AG04450 (cell line): ENCODE data around the gene ITGB3BP. TPM values are rescaled to one million over a fixed set of nuclear protein-coding genes. Genes with fewer than 3 reads are reported as not detected.

Experiments
- CTCF ChIA-PET: fragments of 300-600, 350-600 bp; formaldehyde crosslinking; extraction: SDS; loops from one replicate; lab custom pipeline; 2022; ENCODE audit warnings: antibody characterized with exemption, inconsistent platforms; lab: Charles Lee
- POLR2A ChIA-PET: fragments of 350-600 bp; formaldehyde crosslinking; extraction: SDS; loops from one replicate; lab custom pipeline; 2021; ENCODE audit warnings: antibody characterized with exemption, inconsistent platforms; lab: Yijun Ruan, JAX
- DNase-seq: peaks from one replicate; pipeline ENCODE4 v3.0.0-alpha.2; 2011; ENCODE audit warnings: low read depth, low spot score
- H3K27ac ChIP-seq: one replicate; pipeline ENCODE4 v1.5.1; 2012; ENCODE audit warnings: low read depth, low read length, control low read depth
- H3K27me3 ChIP-seq: one replicate; pipeline ENCODE4 v1.6.0; 2012; ENCODE audit warnings: low read length; ENCODE audit not compliant: control insufficient read depth, insufficient read depth
- H3K4me3 ChIP-seq: 2 replicates; pipeline ENCODE4 v1.5.1; 2011; ENCODE audit warnings: mild to moderate bottlenecking, low read depth, low read length, control low read depth
- H3K9me3 ChIP-seq: 2 replicates; pipeline ENCODE4 v1.5.1; 2012; ENCODE audit warnings: low read length; ENCODE audit not compliant: control insufficient read depth, insufficient read depth
- polyA plus RNA-seq: library from polyadenylated mRNA; depleted of rRNA; stranded (reverse); fragments of >200 nt; gene quantifications from 2 replicates; pipeline ENCODE4 v1.2.3, GENCODE V29; 2011
- TF ChIP-seq, protein P1 (sequence below): IDR thresholded peaks from 2 replicates; pipeline ENCODE4 v1.5.1; 2011; ENCODE audit warnings: low read depth, low read length, control low read depth, inconsistent platforms

ITGB3BP gene
- polyA plus RNA-seq, 1 experiment = 18.0 TPM

DNA sequence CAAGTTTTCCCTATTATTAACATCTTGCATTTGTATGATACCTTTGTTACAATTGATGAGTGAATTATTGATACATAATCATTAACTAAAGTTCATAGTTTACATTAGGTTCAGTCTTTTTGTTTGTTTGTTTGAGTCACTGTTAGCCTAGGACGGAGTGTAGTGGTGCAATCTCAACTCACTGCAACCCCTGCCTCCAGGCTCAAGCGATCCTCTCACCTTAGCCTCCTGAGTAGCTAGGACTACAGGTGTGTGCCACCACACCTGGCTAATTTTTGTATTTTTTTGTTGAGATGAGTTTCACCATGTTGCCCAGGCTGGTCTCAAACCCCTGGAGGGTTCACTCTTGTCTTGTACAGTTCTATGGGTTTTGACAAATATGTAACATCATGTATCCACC, 36.3 kb upstream of the ITGB3BP start:
- no peaks in the 10 kb centered on the region for H3K27me3 ChIP-seq

DNA sequence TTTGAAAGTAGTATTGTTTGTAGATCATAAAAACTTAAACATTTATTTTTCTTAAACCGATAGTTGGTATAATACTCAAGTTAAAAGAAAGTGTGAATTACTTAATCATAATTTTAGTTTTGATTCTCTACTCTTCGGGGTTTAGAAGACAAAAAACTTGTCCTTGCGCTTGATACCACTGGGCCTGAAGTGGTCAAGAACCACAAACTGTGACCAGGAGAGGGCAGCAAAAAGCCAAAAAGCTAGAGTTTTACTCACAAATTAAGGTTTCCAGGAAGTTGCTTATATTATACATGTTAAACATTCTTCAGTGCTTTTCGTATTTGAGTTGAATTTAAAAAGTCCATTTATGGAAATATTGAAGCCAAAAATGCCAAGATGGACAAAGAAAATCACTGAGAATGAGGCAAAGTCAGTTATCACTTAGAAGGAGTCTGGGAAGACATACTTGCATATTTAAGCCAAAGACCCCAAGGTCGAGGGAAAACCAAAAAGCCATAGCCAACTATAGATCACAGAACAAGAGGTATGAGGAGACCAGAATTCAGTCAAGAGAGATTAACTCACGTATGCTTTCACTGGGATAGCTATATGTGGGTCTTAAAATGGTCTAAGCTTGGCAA, 34.5 kb upstream of the ITGB3BP start:
- H3K4me3 ChIP-seq = no peak overlapping the region
- CTCF ChIA-PET = interaction anchor here (0.5 to 5.1 kb wide), 19 partner anchors 9 to 1166 kb away, joined by 3 to 49 read pairs (median 5); partner anchors contain the start of gene PGM1
- no peaks in the 10 kb centered on the region for H3K9me3 ChIP-seq
- no peaks in the 10 kb centered on the region for H3K27me3 ChIP-seq
- DNase-seq = peak; percentile 8
- POLR2A ChIA-PET = no interaction called here
- no peak overlapping the region for H3K27ac ChIP-seq
- TF ChIP-seq, protein P1, sequence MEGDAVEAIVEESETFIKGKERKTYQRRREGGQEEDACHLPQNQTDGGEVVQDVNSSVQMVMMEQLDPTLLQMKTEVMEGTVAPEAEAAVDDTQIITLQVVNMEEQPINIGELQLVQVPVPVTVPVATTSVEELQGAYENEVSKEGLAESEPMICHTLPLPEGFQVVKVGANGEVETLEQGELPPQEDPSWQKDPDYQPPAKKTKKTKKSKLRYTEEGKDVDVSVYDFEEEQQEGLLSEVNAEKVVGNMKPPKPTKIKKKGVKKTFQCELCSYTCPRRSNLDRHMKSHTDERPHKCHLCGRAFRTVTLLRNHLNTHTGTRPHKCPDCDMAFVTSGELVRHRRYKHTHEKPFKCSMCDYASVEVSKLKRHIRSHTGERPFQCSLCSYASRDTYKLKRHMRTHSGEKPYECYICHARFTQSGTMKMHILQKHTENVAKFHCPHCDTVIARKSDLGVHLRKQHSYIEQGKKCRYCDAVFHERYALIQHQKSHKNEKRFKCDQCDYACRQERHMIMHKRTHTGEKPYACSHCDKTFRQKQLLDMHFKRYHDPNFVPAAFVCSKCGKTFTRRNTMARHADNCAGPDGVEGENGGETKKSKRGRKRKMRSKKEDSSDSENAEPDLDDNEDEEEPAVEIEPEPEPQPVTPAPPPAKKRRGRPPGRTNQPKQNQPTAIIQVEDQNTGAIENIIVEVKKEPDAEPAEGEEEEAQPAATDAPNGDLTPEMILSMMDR = peak; percentile 71

More for the DNA sequence above, 36.3 kb upstream of the ITGB3BP start:
- Histone ChIP-seq H3K27ac (no peak overlapping the region), H3K4me3 (no peak overlapping the region), H3K9me3 (no peaks in the 10 kb centered on the region)
- CTCF ChIA-PET = interaction anchor here (1.4 kb wide), 1 partner anchor 82 kb away, joined by 3 read pairs; no protein-coding TSS in a partner anchor
- POLR2A ChIA-PET = no interaction called here
- no peak for DNase-seq
- TF ChIP-seq, protein P1 = no peak

DNA sequence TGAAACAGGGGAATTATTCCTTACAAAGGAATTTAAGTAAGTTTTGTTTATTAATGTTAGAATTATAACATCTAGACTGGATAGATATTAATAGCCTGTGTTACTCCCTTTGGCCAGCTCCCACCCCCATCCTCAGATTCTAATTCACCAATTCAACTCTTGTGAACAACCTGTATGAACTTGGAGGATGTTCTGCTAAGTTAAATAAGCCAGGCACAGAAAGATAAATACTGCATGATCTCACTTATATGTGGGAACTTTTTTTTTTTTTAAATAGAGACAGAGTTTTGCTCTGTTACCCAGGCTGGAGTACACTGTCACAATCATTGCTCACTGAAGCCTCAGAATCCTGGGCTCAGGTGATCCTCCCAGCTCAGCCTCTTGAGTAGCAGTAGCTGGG, 32.5 kb upstream of the ITGB3BP start:
- H3K4me3 ChIP-seq = no peak overlapping the region
- H3K27me3 ChIP-seq = no peaks in the 10 kb centered on the region
- POLR2A ChIA-PET = no interaction called here
- H3K27ac ChIP-seq = no peak overlapping the region
- TF ChIP-seq, protein P1 = no peak
- no peak for DNase-seq
- CTCF ChIA-PET = interaction anchor here (0.5 to 5.1 kb wide), 8 partner anchors 8 to 1133 kb away, joined by 3 to 49 read pairs (median 6); no protein-coding TSS in a partner anchor
- H3K9me3 ChIP-seq = no peaks in the 10 kb centered on the region

DNA sequence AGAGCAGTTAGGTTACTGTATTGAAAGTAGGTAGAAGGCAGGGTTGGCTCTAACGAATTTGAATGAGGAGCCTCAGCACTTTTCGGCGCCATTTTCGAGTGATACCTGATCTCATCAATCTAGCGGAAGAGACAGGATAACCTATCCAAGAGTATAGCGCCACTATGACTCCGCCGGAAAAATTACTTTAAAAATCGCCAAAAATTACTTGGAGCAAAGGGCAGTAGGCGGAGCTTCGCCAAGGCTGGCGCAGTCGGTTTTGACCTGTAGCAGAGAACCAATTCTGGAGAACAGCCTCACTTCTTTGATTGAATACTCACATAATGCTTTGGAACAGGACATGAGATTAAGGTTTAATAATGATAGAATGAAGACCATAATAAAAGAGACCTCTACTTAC, 25.9 kb upstream of the ITGB3BP start:
- Histone ChIP-seq H3K27ac (no peak overlapping the region), H3K9me3 (no peaks in the 10 kb centered on the region), H3K27me3 (no peaks in the 10 kb centered on the region), H3K4me3 (no peak overlapping the region)
- ChIA-PET POLR2A (no interaction called here), CTCF (interaction anchor here (1.7 kb wide), 1 partner anchor 8 kb away, joined by 3 read pairs; no protein-coding TSS in a partner anchor)
- TF ChIP-seq, protein P1 = no peak
- DNase-seq = no peak

DNA sequence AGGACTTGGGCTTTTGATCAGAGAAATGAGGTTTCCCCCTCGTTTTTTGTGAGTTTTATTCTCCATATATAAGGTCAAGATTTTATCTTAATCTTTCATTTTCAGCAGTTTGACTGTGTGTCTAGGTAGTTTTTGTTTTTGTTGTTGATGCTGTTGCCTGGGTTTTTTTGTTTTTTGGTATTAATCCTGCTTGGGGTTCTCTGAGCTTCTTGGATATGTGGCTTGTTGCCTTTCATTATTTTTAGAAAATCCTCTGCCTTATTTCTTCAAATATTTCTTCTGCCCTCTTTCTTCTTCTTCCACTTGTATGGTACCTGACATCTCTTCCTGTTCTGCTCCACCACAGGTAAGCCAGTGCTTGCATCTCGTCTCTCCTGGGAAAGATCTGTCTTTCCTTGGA, 25.3 kb upstream of the ITGB3BP start:
- TF ChIP-seq, protein P1 = no peak
- Histone ChIP-seq H3K9me3 (no peaks in the 10 kb centered on the region), H3K4me3 (no peak overlapping the region), H3K27me3 (no peaks in the 10 kb centered on the region), H3K27ac (no peak overlapping the region)
- POLR2A ChIA-PET = no interaction called here
- no peak for DNase-seq
- CTCF ChIA-PET = interaction anchor here (0.7 to 1.7 kb wide), 2 partner anchors 8 to 9 kb away, joined by 3 read pairs; no protein-coding TSS in a partner anchor
